Skeletal muscle tissue (tissue), 4 donors: Measurements from ENCODE around the gene LHX4. TPM values are rescaled to one million over a fixed set of nuclear protein-coding genes. Genes with fewer than 3 reads are reported as not detected.

Experiments
- H3K27ac ChIP-seq: one replicate; pipeline ENCODE4 v1.7.0; 2013; ENCODE audit warnings: mild to moderate bottlenecking, low read depth, low read length, inconsistent platforms
- H3K27me3 ChIP-seq, 3 donors: one replicate each; pipeline ENCODE4 v1.7.0; 2013; ENCODE audit warnings: low read length in 3 of 3; ENCODE audit not compliant: control insufficient read depth in 3 of 3, insufficient read depth in 3 of 3
- H3K36me3 ChIP-seq, 3 donors: one replicate each; pipeline ENCODE4 v1.7.0; 2013; ENCODE audit warnings: low read length in 3 of 3; ENCODE audit not compliant: control insufficient read depth in 3 of 3, insufficient read depth in 3 of 3
- H3K4me1 ChIP-seq, 3 donors: one replicate each; pipeline ENCODE4 v1.7.0; 2013; ENCODE audit warnings: low read length in 3 of 3, mild to moderate bottlenecking in 3 of 3; ENCODE audit not compliant: control insufficient read depth in 3 of 3, insufficient read depth in 3 of 3
- H3K4me3 ChIP-seq, 3 donors: one replicate each; pipeline ENCODE4 v1.7.0; 2013; ENCODE audit warnings: low read length in 3 of 3
- H3K9ac ChIP-seq, 3 donors: one replicate each; pipeline ENCODE4 v1.7.0; 2013; ENCODE audit warnings: low read length in 3 of 3, mild to moderate bottlenecking in 3 of 3, moderate library complexity in 2 of 3, low read depth in 1 of 3
- H3K9me3 ChIP-seq, 3 donors: one replicate each; pipeline ENCODE4 v1.7.0; 2013; ENCODE audit warnings: low read length in 3 of 3; ENCODE audit not compliant: control insufficient read depth in 3 of 3
- total RNA-seq: library from RNA; depleted of rRNA; stranded (reverse); fragments of >200 nt; gene quantifications from one replicate; pipeline ENCODE4 v1.2.3, GENCODE V29; 2014
- donor health status: Osteomylitis.

LHX4 gene
- total RNA-seq, 1 donor from 2014 or later = not detected

- Histone ChIP-seq H3K4me3 (no peak overlapping the region), H3K27me3 (peaks cover 44 to 56% (median 53%) of the 10 kb centered on the region in 3 donors), H3K9me3 (no peaks in the 10 kb centered on the region), H3K4me1 (peaks cover 8 to 11% (median 9%) of the 10 kb centered on the region in 3 donors), H3K9ac (no peak overlapping the region), H3K27ac (no peak overlapping the region), H3K36me3 (no peaks in the 10 kb centered on the region)
Measured at GRCh38 chr1:180224902-180225301, 5.2 kb upstream of the LHX4 start.

- H3K27ac ChIP-seq = no peak overlapping the region
- H3K4me1 ChIP-seq = peaks cover 10 to 14% (median 12%) of the 10 kb centered on the region in 3 donors
- no peak overlapping the region for H3K9ac ChIP-seq
- H3K36me3 ChIP-seq = no peaks in the 10 kb centered on the region
- no peak overlapping the region for H3K4me3 ChIP-seq
- H3K27me3 ChIP-seq = peaks cover 47 to 54% (median 53%) of the 10 kb centered on the region in 3 donors
- no peaks in the 10 kb centered on the region for H3K9me3 ChIP-seq
Measured at GRCh38 chr1:180225403-180225802, 4.7 kb upstream of the LHX4 start.

GRCh38 chr1:180227861-180228647, 2.0 kb upstream of the LHX4 start:
- H3K4me1 ChIP-seq = peaks cover 27 to 31% (median 30%) of the 10 kb centered on the region in 3 donors
- H3K9ac ChIP-seq = no peak overlapping the region
- H3K4me3 ChIP-seq = no peak overlapping the region
- peaks cover 74 to 78% (median 74%) of the 10 kb centered on the region in 3 donors for H3K27me3 ChIP-seq
- H3K36me3 ChIP-seq = no peaks in the 10 kb centered on the region
- no peak overlapping the region for H3K27ac ChIP-seq
- no peaks in the 10 kb centered on the region for H3K9me3 ChIP-seq

- Histone ChIP-seq H3K9ac (peak overlapping the region in 1 of 3 donors; percentile 50), H3K9me3 (no peaks in the 10 kb centered on the region), H3K4me1 (peaks cover 33 to 39% (median 33%) of the 10 kb centered on the region in 3 donors), H3K4me3 (peak overlapping the region; percentile 62 to 65 (median 64)), H3K27me3 (peaks cover 79 to 86% (median 82%) of the 10 kb centered on the region in 3 donors), H3K27ac (no peak overlapping the region), H3K36me3 (no peaks in the 10 kb centered on the region)
Measured at GRCh38 chr1:180228648-180229482, 1.2 kb upstream of the LHX4 start.

- Histone ChIP-seq H3K27me3 (peaks cover 79 to 92% (median 90%) of the 10 kb centered on the region in 3 donors), H3K4me1 (peaks cover 38 to 52% (median 46%) of the 10 kb centered on the region in 3 donors), H3K27ac (no peak overlapping the region), H3K4me3 (peak overlapping the region; percentile 63 to 67 (median 65)), H3K9me3 (no peaks in the 10 kb centered on the region), H3K36me3 (no peaks in the 10 kb centered on the region), H3K9ac (peak overlapping the region in 1 of 3 donors; percentile 33)
Measured at GRCh38 chr1:180230416-180230790, 339 bp downstream of the LHX4 start.

- no peak overlapping the region for H3K27ac ChIP-seq
- H3K9ac ChIP-seq = peak overlapping the region in 1 of 3 donors; percentile 50
- H3K27me3 ChIP-seq = peaks cover 82 to 92% (median 92%) of the 10 kb centered on the region in 3 donors
- peaks cover 38 to 55% (median 49%) of the 10 kb centered on the region in 3 donors for H3K4me1 ChIP-seq
- no peaks in the 10 kb centered on the region for H3K9me3 ChIP-seq
- no peaks in the 10 kb centered on the region for H3K36me3 ChIP-seq
- H3K4me3 ChIP-seq = peak overlapping the region; percentile 63 to 67 (median 65)
Measured at GRCh38 chr1:180230791-180231505, 884 bp downstream of the LHX4 start.

- no peak overlapping the region for H3K27ac ChIP-seq
- H3K9me3 ChIP-seq = no peaks in the 10 kb centered on the region
- H3K27me3 ChIP-seq = peaks cover 82 to 93% (median 92%) of the 10 kb centered on the region in 3 donors
- H3K9ac ChIP-seq = peak overlapping the region in 1 of 3 donors; percentile 50
- H3K36me3 ChIP-seq = no peaks in the 10 kb centered on the region
- H3K4me1 ChIP-seq = peaks cover 38 to 55% (median 52%) of the 10 kb centered on the region in 3 donors
- peak overlapping the region; percentile 51 to 67 (median 65) for H3K4me3 ChIP-seq
Measured at GRCh38 chr1:180231506-180231921, 1.4 kb downstream of the LHX4 start.

GRCh38 chr1:180231936-180232335, 1.9 kb downstream of the LHX4 start:
- H3K27me3 ChIP-seq = peaks cover 82 to 93% (median 92%) of the 10 kb centered on the region in 3 donors
- H3K9ac ChIP-seq = no peak overlapping the region
- H3K9me3 ChIP-seq = no peaks in the 10 kb centered on the region
- no peak overlapping the region for H3K27ac ChIP-seq
- H3K36me3 ChIP-seq = no peaks in the 10 kb centered on the region
- H3K4me1 ChIP-seq = peaks cover 38 to 55% (median 52%) of the 10 kb centered on the region in 3 donors
- H3K4me3 ChIP-seq = peak overlapping the region; percentile 30 to 67 (median 65)

- H3K27ac ChIP-seq = no peak overlapping the region
- no peaks in the 10 kb centered on the region for H3K36me3 ChIP-seq
- H3K9me3 ChIP-seq = no peaks in the 10 kb centered on the region
- H3K9ac ChIP-seq = no peak overlapping the region
- H3K4me3 ChIP-seq = no peak overlapping the region
- peaks cover 88 to 95% (median 93%) of the 10 kb centered on the region in 3 donors for H3K27me3 ChIP-seq
- peaks cover 38 to 55% (median 52%) of the 10 kb centered on the region in 3 donors for H3K4me1 ChIP-seq
Measured at GRCh38 chr1:180232521-180233043, 2.5 kb downstream of the LHX4 start.
